Stomach (tissue), 9 donors: ENCODE measurements around the gene PARL. TPM values are rescaled to one million over a fixed set of nuclear protein-coding genes. Genes with fewer than 3 reads are reported as not detected.

Source experiments
- DNase-seq, 2 donors: peaks; one replicate each; pipeline versions ENCODE4 v3.0.0 to v3.0.0-alpha.2; 2013 to 2019
- H3K27ac ChIP-seq, 5 donors: fragments of 200-600 bp in 4 of 5; sonication (generic) in 4 of 5; one replicate each; pipeline ENCODE4 v1.5.1; 2013 to 2019; ENCODE audit warnings: mild to moderate bottlenecking in 1 of 5, moderate library complexity in 1 of 5
- H3K27me3 ChIP-seq, 3 donors: fragments of 200-600 bp; sonication (generic); one replicate each; pipeline ENCODE4 v1.5.1; 2017 to 2019; ENCODE audit warnings: mixed run types in 1 of 3
- H3K36me3 ChIP-seq, 4 donors: fragments of 200-600 bp; sonication (generic); 1 replicate in 3 of 4; 2 replicates in 1 of 4; pipeline ENCODE4 v1.5.1; 2016 to 2019
- H3K4me1 ChIP-seq, 4 donors: fragments of 200-600 bp; sonication (generic); one replicate each; pipeline ENCODE4 v1.5.1; 2016 to 2019
- H3K4me3 ChIP-seq, 4 donors: fragments of 200-600 bp; sonication (generic) in 3 of 4; one replicate each; pipeline ENCODE4 v1.5.1; 2016 to 2019; ENCODE audit warnings: mild to moderate bottlenecking in 1 of 4
- H3K9me3 ChIP-seq, 4 donors: fragments of 200-600 bp; sonication (generic); one replicate each; pipeline ENCODE4 v1.5.1; 2016 to 2019
- EP300 ChIP-seq: sonication (generic); formaldehyde crosslinking; IDR thresholded peaks from one replicate; pipeline ENCODE4 v1.6.1; 2017; ENCODE audit warnings: antibody characterized with exemption
- POLR2A ChIP-seq, 4 donors: fragments of 450-650 bp; IDR thresholded peaks; one replicate each; pipeline ENCODE4 v1.6.1; 2016; ENCODE audit warnings: antibody characterized with exemption in 4 of 4, control low read depth in 2 of 4, mild to moderate bottlenecking in 1 of 4, moderate library complexity in 1 of 4
- POLR2AphosphoS5 ChIP-seq, 3 donors: sonication (generic); formaldehyde crosslinking; IDR thresholded peaks; one replicate each; pipeline ENCODE4 v1.6.1; 2016; ENCODE audit warnings: antibody characterized with exemption in 3 of 3
- WGBS, 5 donors: extraction: QIAGEN DNeasy Blood & Tissue Kit in 3 of 5; methylation state at CpG; one replicate each; pipeline versions ENCODE4 v1.1.5 to v1.1.7; 2013 to 2018; 5-methylcytosine and 5-hydroxymethylcytosine counted together
- intact Hi-C: fragments of 100-400 bp; cut with DNase I; formaldehyde crosslinking; loops from one replicate; pipeline ENCODE4 v1.15.1; 2023; ENCODE audit warnings: low total_unique reads
- polyA plus RNA-seq, 3 donors: library from polyadenylated mRNA; stranded (reverse); fragments of 200-250 nt; gene quantifications; one replicate each; pipeline ENCODE4 v1.2.3, GENCODE V29; 2013
- total RNA-seq, 5 donors: library from RNA; depleted of rRNA; stranded (reverse); fragments of >200 nt; gene quantifications; one replicate each; pipeline versions ENCODE4 v1.1.0 to v1.2.3, GENCODE V29; 2014 to 2016
- TF ChIP-seq, protein P1 (sequence below), 7 experiments: fragments of 450-650 bp in 4 of 7; fragments of 200-600 bp in 3 of 7; sonication (generic) in 3 of 7; IDR thresholded peaks; one replicate each; pipeline ENCODE4 v1.5.1; 2016 to 2019; ENCODE audit warnings: antibody characterized with exemption in 7 of 7, control low read depth in 2 of 7, mild to moderate bottlenecking in 1 of 7
- donor health status: healthy with polysubstance abuse.
- donor health status: Bipolar disorder and iron deficiency.
- donor health status: healthy.

PARL gene
- total and polyA plus RNA-seq, 8 donors: 54.3 to 116 (median 85.0) TPM

DNA sequence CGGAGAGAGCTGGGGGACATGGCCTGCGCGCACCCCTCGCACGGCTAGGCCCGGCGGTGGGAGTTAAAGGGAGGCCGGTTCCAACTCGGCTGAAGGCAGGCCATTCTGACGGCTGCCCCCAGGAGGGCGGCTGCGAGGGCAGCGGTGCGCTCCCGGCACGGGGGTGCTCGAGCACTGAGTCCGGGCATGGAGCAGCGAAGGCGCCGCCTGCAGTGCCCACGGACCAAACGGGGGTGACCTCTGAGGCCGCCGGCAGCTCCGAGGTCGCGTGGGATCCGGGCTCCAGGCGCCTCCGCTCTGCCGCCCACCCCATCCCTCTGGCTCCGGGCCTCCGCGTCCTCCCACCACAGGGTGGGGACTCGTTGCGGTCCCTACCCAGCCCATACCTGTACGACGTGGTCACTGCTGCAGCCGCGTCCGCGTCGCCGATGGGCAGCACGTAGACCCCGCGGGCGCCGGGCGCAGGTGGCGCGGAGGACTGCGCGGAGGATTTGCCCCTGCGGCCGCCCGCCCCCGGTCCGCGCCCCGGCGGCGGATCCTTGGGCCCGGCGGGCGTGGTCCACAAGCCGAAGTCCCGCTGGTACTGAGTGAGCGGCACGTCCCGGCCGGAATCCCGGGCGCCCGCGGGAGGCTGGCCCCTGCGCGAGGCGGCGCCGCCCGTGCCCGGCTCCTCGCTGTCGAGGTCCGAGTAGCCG, 59.8 kb downstream of the PARL start:
- peak overlapping the region in 2 of 5 donors; percentile 41 to 56 for H3K27ac ChIP-seq
- H3K9me3 ChIP-seq: no peaks in the 10 kb centered on the region
- peak overlapping the region; percentile 60 to 82 (median 67) for H3K4me3 ChIP-seq
- DNase-seq: peak in 1 of 2 donors; percentile 54
- peaks cover 4 to 24% (median 24%) of the 10 kb centered on the region in 4 donors for H3K36me3 ChIP-seq
- intact Hi-C loops: no loop called here
- no peaks in the 10 kb centered on the region for H3K27me3 ChIP-seq
- WGBS, 5 donors: 1 to 4% (median 1%) methylated on average over 7 to 88 of the region's 88 CpGs
- H3K4me1 ChIP-seq: peaks cover 8 to 22% (median 17%) of the 10 kb centered on the region in 4 donors
- TF ChIP-seq EP300 (no peak), POLR2A (IDR thresholded peaks at IDR 0.05) (no peak)

DNA sequence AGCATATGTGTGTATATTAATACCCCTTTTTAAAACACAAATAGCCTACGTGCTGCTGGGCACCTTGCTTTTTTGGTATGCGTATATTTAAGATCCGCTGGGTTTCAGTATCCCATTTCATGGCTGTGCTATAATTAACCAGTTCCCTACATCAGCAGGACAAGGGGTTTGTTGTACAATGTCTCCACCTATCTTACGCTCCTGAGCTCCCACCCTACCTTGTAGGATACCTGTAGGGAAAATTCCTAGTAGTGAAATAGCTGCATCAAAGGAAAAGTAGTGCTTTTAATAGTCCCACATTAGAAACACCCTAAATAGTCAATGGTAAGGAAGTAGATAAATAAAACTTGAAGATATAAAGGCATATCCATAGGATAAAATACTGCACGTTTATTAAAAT, 60.7 kb downstream of the PARL start:
- Histone ChIP-seq H3K9me3 (no peaks in the 10 kb centered on the region), H3K4me3 (no peak overlapping the region), H3K36me3 (peaks cover 0 to 15% (median 15%) of the 10 kb centered on the region in 4 donors), H3K4me1 (peaks cover 8 to 22% (median 17%) of the 10 kb centered on the region in 4 donors), H3K27ac (no peak overlapping the region), H3K27me3 (no peaks in the 10 kb centered on the region)
- TF ChIP-seq POLR2A (IDR thresholded peaks at IDR 0.05) (no peak), EP300 (no peak)
- TF ChIP-seq, protein P1, sequence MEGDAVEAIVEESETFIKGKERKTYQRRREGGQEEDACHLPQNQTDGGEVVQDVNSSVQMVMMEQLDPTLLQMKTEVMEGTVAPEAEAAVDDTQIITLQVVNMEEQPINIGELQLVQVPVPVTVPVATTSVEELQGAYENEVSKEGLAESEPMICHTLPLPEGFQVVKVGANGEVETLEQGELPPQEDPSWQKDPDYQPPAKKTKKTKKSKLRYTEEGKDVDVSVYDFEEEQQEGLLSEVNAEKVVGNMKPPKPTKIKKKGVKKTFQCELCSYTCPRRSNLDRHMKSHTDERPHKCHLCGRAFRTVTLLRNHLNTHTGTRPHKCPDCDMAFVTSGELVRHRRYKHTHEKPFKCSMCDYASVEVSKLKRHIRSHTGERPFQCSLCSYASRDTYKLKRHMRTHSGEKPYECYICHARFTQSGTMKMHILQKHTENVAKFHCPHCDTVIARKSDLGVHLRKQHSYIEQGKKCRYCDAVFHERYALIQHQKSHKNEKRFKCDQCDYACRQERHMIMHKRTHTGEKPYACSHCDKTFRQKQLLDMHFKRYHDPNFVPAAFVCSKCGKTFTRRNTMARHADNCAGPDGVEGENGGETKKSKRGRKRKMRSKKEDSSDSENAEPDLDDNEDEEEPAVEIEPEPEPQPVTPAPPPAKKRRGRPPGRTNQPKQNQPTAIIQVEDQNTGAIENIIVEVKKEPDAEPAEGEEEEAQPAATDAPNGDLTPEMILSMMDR (IDR thresholded peaks at IDR 0.05): no peak
- intact Hi-C loops: no loop called here
- WGBS, 5 donors: 76 to 88% (median 80%) methylated on average over 5 of the region's 5 CpGs
- no peak for DNase-seq

DNA sequence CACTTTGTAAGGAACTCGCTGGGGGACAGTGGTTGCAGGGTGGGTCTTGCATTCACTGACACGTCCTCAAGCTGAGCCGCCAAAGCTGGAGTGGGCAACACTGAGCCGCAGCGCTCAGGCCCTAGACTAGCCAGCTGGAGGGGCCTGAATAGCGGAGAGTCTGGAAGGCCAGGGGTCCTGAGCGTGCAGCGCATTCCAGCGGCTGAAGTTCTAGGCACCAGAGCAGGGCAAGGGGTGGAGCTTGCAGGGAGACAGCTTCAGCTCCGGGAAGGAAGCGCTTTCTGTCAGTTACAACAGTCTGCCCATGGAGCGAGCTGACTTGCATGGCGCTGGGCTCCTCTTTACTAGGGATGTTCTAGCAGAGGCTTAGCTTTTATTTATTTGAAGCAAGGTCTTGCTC, 62.0 kb downstream of the PARL start:
- H3K27ac ChIP-seq: no peak overlapping the region
- 79 to 93% (median 90%) methylated on average over 8 to 13 of the region's 13 CpGs for WGBS, 5 donors
- TF ChIP-seq EP300 (no peak), POLR2AphosphoS5 (IDR thresholded peaks at IDR 0.05) (no peak), POLR2A (IDR thresholded peaks at IDR 0.05) (no peak)
- TF ChIP-seq, protein P1 (IDR thresholded peaks at IDR 0.05): no peak
- H3K27me3 ChIP-seq: no peaks in the 10 kb centered on the region
- H3K36me3 ChIP-seq: peaks cover 0 to 2% (median 1%) of the 10 kb centered on the region in 4 donors
- peaks cover 8 to 22% (median 17%) of the 10 kb centered on the region in 4 donors for H3K4me1 ChIP-seq
- no peak overlapping the region for H3K4me3 ChIP-seq
- H3K9me3 ChIP-seq: no peaks in the 10 kb centered on the region
- intact Hi-C loops: no loop called here
- DNase-seq: no peak

DNA sequence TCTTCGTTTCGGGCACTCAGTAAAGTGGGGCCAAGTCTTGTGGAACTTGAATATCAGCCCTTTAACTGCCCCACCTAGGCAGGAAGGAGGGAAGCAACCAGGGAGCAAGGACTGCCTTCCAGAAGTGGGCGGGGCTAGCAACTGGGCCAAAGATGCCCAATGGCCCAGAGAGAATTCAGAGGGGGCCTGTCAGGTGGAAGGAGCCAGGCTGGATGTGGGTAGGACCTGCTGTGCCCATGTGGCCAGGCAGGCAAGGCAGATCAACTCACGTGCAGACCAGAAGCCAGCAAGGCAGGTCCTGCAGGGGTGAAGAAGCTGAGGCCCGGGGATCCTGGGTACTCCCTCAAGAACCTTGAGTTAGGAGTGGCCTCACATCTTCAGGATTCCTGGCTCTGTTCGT, 64.8 kb downstream of the PARL start:
- intact Hi-C loops: no loop called here
- H3K36me3 ChIP-seq: peaks cover 0 to 24% (median 11%) of the 10 kb centered on the region in 4 donors
- DNase-seq: no peak
- H3K27me3 ChIP-seq: no peaks in the 10 kb centered on the region
- H3K4me3 ChIP-seq: no peak overlapping the region
- 72 to 88% (median 79%) methylated on average over 5 to 6 of the region's 6 CpGs for WGBS, 5 donors
- peaks cover 5 to 9% (median 6%) of the 10 kb centered on the region in 4 donors for H3K4me1 ChIP-seq
- TF ChIP-seq, protein P1 (IDR thresholded peaks at IDR 0.05): no peak
- TF ChIP-seq POLR2A (IDR thresholded peaks at IDR 0.05) (no peak), EP300 (no peak), POLR2AphosphoS5 (IDR thresholded peaks at IDR 0.05) (no peak)
- no peaks in the 10 kb centered on the region for H3K9me3 ChIP-seq
- no peak overlapping the region for H3K27ac ChIP-seq
